IPS DF 4.7 (cell line): ENCODE results near the gene MYH7.
"Not testable (repeated sequence)": the region's sequence is repeated elsewhere in the genome, so short reads cannot be mapped to it uniquely, and the experiment has no call there.

Source experiments
- DNase-seq: peaks from one replicate; pipeline ENCODE4 v3.0.0-alpha.2; 2013; ENCODE audit warnings: low spot score; ENCODE audit errors: extremely low read depth

The MYH7 gene

DNA sequence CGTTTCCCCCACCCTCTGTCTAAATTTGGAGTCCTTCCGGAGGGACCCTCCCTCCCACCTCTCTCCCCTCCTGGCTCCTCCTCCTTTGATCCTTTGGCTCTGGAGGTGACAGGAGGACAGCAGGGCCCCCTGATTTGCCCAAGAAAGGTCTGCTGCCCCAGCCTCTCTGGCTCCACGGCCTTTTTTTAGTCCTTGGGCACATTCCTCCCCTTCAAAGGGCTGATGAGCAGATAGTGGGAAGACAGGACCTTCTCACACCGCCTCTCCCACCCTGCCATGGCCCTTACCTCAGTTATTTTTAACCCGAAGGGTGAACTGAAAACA lies 27.2 kb downstream of the MYH7 start:
- no peak for DNase-seq

DNA sequence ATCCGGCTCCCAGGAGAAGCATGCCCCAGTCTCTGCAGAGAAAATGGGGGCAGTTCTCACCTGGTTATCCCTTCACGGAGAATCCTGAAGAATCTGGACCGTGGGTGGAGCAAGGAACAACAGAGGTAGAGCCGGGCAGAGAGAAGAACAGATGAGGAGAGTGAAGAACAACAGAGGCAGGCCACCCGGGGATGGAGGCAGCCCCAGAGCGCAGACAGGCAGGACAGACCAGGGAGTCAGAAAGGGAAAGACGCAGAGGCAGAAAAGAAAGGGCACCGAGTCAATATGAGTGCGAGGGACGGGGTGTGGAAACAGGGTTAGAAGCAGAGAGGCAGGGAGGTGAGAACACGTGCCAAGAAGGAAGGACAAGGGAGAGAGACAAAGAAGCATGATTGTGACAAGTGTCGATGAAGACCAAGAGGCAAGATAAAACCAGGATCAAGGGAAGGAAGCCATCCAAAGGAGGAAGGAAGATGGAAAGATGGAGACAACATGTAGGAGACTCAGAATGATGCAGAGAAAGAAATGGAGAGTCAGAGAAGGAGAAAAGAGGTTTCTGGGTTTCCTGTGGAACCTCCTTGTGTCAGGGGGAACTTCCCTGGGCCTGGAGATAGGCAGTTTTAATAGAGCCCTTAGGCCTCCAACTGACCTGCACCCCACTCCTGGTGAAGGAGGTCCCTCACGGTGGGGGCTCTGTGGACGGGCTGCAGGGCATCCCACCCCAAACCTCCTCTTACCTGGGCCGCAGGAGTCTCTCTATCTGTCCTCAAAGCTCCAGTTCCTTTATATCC lies 27.7 kb downstream of the MYH7 start, which contains the start of gene MYH6:
Gene MYH6, minus strand, starts transcription at position 758 of the 791 bp plus-strand sequence. CDS start 1,050 bp downstream, outside the sequence.
- DNase-seq, result no peak

DNA sequence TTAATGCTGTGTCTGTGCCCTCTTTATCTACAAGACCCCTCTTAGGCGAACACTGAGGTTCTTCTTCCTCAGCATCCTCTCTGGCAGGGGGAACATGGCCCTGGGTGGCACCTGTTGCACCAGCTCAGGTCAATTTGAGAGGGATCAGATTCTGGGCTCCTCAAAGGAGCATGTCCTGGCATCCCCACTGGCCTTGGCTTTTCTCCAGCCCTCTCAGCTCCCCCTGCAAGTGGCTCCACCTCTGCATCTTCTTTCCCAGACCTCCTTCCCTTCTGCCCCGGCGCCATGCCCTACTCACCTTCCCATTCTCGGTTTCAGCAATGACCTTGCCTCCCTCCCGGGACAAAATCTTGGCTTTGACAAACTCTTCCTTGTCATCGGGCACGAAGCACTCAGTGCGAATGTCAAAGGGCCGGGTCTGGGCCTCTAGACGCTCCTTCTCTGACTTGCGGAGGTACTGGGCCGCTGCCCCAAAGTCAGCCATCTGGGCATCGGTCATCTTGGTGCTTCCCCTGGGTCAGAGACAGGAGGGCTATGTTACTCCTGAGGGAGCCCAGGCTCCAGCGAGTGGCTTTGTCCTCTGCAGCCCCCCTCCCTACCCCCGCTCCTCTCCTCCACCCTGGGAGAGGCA lies 28.6 kb downstream of the MYH7 start:
- DNase-seq, result no peak

DNA sequence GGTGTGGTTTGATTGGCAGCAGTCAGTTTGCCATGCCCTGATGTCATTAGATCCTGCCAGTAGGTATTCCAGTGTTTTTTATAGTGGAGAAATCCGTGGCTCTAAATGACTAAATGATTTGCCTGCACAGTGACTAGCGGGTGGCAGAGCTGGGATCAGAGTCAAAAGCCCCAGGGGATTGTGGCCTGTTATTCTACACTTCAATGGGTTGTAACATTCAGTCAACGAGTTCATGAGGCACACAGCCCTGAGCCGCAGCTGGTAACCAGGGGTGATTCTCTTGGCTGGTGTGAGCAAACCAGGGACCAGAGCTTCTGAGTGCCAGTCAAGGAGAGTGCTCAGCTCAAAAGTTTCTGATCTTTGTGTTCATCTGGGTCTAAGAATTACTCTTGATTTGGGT lies 29.2 kb downstream of the MYH7 start:
- DNase-seq, result no peak

DNA sequence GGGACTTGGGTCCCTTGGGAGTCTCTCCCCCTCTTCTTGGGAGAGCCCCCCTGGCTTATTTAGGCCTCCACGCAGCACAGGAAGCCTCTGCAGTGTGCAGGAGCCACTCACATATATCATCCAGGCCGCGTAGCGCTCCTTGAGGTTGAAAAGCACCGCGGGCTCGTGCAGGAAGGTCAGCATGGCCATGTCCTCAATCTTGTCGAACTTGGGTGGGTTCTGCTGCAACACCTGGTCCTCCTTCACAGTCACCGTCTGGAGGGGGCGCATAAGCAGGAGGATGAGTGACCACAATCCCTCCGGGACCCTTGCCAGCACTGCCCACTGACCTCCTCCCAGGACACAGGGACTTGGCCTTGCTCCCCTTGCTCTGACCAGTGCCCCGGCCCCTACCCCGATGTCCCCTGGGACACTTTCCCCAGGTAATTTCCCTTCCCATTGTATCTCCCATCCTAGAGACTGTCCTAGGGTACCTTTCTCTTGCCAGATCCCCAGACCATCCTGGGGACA lies 29.9 kb downstream of the MYH7 start:
- no peak for DNase-seq

DNA sequence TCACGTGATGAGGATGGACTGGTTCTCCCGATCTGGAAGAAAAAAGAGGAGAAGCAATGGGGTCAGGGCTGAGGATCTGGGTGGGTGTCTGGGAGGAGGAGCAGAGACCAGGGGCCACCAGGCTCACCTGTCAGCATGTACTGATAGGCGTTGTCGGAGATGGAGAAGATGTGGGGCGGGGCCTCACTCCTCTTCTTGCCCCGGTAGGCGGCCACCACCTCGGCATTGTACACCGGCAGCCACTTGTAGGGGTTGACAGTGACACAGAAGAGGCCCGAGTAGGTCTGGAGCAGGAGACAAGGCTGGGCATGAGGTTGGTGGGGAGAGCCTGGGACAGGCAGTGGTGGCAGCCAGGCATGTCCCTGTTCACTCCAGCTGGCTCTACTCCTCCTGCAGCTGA lies 30.4 kb downstream of the MYH7 start:
- no peak for DNase-seq

DNA sequence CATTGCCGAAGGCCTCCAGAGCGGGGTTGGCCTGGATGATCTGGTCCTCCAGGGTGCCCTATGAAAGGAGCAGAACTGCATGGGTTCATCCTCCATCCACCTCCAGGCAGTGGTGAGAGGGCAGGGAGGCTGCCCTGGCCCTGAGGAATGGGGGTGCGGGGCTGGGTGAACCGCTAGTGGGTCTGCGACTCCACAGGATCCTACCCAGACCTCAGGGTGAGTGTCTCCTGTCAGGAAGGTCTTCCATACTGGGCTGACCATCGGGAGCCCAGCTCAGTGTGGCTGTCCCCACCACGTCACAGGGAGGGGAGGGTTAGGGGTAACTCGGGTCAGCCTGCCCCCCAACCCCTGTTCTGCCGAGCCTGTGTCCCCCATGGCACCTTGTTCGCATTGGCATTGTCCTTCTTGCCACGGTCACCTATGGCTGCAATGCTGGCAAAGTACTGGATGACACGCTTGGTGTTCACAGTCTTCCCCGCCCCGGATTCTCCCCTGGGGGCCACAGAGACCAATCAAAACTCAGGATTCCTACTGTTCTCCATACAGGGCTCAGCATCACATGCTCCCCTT lies 31.0 kb downstream of the MYH7 start:
- no peak for DNase-seq

DNA sequence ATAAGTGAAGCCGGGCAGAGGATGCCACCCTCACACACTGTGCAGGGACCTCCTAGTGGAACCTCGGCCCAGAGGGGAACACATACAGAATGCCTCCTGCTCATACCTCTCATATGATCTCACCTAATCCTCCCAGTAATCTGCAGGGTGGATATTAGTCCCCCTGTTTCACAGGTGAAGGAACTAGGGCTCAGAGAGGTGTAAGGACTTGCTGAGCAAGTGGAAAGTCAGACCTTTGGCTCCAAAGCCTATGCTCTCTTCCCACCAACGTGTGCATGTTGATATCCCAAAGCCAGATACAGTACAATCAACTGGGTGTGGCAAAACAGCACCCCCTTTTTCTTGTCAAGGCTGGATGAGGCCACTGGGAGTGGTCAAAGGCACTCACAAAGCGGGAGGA lies 31.6 kb downstream of the MYH7 start:
- no peak for DNase-seq

DNA sequence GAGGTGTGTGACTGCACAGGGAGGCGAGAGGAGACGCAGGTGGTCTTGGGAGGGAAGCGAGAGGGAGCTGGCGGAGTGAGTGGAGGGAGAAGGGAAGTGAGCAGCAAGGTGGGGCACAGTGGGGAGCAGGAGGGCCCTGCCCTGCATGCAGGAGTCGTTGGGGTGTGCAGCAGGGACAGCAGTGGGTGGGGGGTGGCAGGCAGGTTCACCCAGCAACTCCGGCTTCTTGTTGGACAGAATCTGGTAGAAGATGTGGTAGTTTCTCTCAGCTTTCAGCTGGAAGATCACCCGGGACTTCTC lies 32.4 kb downstream of the MYH7 start:
- no peak for DNase-seq

DNA sequence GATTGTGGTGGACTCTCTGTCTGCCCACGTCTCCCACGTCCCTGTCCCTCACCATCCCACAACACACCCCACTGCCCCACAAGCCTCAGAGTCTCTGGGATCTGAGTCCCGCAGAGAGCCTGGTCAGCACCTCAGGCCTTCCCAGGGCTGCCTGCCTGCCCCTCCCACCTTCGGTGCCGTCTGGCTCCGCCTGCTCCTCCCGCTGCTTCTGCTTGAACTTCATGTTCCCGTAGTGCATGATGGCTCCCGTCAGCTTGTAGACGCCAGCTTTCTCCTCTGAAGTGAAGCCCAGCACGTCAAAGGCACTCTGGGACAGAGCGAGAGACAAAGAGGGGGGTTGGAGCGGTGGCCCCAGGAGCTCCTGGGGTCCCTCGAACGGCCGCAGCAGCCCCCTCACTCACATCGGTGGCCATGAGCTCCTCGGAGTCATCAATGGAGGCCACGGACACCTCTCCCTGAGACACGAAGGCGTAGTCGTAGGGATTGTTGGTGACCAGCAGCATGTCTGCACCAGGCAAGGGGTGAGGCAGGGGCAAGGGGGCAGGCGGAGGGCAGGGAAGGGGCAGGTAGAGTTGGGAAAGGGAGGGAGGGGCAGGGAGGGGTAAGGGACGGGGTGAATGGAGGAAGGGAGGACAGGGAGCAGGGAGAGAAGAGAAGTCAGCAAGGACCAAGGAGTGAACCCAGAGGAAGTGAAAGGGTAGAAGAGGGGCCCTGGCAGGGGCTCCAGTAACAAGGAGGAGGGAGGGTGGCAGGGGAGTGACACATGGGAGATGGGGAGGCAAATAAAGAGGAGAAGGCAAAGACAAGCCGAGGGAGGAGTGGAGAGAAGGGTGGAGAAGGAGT lies 32.9 kb downstream of the MYH7 start:
- DNase-seq, result no peak

DNA sequence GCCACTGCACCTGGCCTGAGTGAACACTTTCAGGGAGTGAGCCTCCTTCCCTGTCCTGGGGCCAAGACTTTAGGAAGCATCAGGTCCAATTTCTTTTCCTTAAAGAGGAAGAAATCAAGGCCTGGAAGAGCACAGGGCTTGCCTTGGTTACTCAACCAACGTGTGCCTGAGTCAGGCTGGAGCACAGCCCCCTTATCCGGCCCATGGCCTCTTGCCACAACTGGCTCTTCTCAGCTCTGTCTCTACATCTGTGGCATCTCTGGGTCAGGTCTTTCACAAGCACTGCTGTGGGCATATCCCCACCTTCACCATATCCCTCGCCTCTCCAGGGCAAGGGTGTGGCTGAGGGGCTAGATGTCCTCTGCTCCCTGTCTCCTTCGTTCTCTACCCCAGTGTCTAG lies 34.2 kb downstream of the MYH7 start:
- DNase-seq, result no peak

DNA sequence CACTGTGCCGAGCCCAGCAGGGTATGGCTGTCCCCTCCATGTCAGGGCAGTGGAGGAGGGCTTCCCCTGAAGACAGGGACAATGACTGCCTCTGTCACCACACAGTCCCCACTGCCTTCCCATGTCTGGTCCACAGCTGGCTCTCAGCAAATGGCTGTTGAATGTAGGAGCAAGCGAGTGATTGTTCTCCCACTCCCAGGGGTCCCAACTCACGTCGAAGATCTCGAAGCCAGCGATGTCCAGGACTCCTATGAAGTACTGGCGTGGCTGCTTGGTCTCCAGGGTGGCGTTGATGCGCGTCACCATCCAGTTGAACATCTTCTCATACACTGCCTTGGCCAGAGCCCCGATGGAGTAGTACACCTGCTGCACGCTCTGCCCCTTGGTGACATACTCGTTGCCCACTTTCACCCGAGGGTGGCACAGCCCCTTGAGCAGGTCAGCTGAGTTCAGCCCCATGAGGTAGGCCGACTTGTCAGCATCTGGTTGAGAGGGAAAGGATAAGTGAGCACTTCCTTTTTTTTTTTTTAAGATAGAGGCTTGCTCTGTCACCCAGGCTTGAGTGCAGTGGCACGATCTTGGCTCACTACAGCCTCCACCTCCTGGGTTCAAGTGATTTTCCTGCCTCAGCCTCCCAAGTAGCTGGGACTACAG lies 34.8 kb downstream of the MYH7 start:
- DNase-seq, result not testable (repeated sequence)

DNA sequence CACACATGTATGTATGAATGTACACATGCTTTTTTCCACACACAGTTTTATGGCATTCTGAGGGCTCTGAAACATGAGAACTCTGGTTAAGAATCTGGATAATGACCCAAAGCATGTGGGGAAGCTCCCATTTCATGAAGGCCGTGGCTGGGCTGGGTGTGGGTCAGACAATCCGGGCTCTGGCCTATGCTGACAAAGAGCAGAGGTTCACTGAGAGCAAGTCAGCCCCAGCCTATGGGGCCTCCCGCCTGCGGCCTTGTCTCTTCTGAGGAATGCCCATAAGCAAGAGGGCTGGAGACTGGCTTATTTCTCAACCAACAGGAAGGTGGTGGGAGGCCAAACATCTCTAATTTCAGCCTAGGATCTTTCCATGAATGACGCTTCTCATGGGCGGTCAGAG lies 35.9 kb downstream of the MYH7 start:
- no peak for DNase-seq

DNA sequence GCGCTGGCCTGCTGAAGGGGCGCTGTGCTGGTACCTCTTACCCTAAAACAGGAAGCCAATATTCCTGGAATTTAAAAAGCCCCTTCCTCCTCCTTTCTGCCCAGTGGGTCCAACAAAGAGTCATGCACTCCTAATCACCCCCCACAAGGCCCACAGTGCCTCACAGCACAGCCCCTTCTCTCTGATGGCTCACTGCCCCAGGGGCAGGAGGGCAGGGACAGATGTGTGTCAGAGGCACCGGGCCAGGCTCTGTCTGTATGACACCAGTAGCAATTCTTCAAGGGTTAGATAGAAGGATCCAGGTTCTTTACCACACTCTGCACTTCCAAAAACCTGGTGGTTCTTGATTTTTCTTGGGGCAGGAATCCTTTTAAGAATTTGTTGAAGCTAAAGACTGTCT lies 36.3 kb downstream of the MYH7 start:
- DNase-seq, result no peak

DNA sequence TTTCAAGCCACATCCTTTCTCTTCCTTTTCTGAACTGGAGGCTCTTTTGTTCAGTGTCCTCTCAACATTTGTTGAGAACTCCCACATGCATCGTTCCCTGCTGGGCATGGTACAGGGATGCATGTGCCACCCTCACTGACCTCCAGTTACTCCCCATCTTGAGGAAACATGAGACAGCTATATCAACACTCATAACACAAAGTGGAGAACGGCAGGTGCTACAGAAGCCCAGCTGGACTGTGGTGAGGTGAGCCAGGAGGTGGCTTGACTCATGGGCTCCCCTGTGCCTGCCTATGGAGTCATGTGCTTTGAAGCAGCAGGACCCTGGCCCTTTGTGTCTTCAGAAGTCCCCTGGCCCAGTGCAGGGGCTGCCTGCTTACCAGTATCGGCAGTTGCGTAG lies 37.1 kb downstream of the MYH7 start:
- DNase-seq, result no peak

DNA sequence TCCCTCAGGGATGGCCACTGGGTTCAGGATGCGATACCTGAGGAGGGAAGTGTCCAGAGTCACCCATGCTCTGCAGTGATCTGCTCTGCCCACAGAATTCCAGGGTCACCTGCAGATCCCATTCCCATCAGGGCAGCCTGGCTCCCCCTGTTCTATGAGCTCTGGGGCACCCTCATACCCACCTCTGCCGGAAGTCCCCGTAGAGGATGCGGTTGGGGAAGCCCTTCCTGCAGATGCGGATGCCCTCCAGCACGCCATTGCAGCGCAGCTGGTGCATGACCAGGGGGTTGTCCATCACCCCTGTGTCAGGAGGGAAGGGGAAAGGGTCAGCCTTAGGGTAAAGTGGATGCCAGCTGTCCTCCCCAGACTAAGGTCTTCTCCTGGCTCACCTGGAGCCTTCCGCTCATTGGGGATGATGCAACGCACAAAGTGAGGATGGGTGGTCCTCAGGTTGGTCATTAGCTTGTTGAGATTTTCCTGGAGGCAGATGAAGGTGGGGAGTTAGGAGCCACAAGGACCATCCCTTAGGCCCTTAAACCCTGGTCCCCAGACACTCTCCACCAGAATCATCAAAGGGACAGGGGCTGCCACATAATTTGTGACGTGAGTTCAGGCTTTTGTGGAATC lies 38.6 kb downstream of the MYH7 start:
- DNase-seq, result no peak

DNA sequence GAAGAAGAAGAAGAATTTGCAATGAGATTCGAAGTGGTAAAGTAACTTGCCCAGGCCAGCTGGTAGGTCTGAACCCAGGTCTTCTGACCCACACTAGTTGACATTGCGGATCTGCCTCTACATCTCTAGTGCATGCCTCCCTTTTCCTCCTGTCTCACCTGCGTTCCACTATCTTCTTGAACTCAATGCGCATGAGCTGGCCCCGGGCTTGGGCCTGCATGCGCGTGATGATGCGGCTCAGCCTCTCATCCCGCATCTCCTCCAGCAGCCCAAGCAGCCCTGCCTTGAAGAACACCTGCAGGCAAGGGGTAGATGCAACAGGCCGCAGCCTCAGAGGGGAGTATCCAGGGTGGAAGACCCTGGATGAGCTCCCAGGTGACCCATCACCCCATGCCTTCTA lies 39.3 kb downstream of the MYH7 start:
- DNase-seq, result no peak

DNA sequence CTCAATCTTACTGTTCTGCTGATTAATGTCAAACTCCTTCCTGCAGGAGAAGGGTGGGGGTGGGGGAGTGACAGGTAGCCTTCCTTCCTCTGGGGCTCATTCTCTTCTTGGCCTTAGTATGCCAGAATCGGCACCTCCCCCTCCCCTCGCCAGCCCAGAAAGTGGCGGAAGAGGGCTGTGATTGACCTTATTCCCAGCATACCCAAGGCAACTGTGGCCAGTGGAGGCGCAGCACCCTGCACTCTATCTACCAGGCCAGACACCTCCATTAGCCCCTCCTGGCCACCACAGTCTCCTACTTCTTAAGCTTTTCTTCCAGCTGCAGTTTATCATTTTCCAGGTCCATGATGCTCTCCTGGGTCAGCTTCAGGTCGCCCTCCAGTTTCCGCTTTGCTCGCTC lies 42.8 kb downstream of the MYH7 start:
- no peak for DNase-seq

DNA sequence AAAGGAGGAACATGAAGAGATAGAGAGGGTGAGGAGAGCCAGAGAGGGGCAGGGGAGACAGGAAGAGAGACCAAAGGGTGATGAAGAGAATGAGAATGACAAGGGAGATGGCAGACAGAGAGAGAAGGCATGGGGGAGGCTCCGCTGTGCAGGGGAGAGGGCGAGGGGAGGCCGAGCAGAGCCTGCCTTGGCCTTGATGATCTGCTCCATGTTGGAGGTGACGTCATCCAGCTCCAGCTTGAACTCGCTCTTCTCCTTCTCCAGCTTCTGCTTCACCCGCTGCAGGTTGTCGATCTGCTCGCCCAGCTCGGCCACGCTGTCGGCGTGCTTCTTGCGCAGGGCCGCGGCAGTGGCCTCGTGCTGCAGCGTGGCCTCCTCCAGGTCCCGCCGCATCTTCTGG lies 45.6 kb downstream of the MYH7 start:
- DNase-seq, result not testable (repeated sequence)

DNA sequence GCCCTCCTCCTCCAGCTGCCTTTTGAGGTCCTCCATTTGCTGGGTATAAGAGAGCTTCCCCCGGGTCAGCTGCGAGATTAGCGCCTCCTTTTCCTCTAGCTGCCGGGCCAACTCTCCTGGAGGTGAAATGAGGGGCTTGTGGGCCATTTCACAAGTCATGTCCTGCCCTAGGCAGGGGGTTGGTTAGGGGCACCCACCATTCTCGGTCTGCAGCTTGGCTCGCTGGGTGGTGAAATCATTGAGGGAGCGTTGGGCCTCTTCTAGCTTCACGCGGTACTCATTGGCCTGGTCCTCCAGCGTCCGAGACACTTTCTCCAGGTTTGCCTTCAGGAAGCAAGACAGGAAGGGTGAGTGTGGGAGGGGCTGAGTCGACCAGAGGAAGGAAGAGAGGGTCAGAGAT lies 46.1 kb downstream of the MYH7 start:
- no peak for DNase-seq

DNA sequence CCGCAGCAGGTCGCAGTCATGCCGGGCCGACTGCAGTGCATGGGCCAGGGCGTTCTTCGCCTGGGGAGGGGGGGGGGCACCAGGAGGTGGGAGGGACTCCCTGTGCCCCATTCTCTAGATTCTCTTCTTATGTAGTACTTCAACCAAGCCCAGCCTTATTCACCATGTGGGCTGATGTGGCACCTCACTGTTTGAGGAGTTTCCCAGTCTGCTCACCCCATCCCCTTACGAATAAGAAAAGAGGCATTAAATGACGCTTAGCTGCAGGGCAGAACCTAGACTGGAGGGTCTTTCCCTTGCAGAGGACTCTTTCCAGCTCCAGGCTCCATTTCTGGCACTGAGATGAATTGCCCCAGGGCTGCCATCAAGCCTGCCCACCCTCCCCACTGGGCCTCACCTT lies 46.5 kb downstream of the MYH7 start:
- DNase-seq, result no peak
